Measurements from ENCODE around the gene SPIRE1.

SPIRE1 gene

GRCh38 chr18:12625241-12625640 is 32.7 kb downstream of the SPIRE1 start:
- H3K4me3 ChIP-seq (ENCODE audit: low read depth, low read length): no peak overlapping the region
- TF ChIP-seq, protein P1, sequence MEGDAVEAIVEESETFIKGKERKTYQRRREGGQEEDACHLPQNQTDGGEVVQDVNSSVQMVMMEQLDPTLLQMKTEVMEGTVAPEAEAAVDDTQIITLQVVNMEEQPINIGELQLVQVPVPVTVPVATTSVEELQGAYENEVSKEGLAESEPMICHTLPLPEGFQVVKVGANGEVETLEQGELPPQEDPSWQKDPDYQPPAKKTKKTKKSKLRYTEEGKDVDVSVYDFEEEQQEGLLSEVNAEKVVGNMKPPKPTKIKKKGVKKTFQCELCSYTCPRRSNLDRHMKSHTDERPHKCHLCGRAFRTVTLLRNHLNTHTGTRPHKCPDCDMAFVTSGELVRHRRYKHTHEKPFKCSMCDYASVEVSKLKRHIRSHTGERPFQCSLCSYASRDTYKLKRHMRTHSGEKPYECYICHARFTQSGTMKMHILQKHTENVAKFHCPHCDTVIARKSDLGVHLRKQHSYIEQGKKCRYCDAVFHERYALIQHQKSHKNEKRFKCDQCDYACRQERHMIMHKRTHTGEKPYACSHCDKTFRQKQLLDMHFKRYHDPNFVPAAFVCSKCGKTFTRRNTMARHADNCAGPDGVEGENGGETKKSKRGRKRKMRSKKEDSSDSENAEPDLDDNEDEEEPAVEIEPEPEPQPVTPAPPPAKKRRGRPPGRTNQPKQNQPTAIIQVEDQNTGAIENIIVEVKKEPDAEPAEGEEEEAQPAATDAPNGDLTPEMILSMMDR (IDR thresholded peaks at IDR 0.05; ENCODE audit: control insufficient read depth, extremely low read depth, insufficient read depth): no peak
- no peak for DNase-seq (ENCODE audit: low read depth)

DNA sequence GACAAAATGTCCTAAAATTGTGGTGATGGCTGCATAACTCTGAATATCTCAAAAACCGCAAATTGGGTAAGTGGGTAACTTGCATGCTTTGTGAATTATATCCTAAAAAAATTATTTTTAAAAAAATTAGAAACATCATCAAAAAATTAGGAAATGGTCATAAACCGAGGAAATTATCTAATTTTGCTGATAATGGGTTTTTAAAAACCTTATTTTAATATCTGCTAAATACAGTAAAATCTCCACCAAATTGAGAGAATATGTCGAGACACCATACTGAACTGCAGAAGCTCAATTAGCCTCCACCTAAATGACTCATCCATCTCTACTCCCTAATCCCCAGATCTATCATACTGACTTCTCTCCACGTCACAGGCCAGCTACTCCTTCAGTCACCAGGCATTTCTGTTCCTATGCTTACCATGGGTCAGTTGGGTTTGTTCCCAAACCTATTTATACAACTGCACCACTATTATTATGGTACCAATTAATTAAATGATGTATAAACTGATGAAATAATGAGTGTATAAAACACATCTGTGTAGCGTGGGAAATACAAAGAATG is 36.1 kb downstream of the SPIRE1 start:
- DNase-seq (ENCODE audit: low read depth): no peak
- TF ChIP-seq, protein P1 (IDR thresholded peaks at IDR 0.05; ENCODE audit: control insufficient read depth, extremely low read depth, insufficient read depth): no peak
- H3K4me3 ChIP-seq (ENCODE audit: low read depth, low read length): no peak overlapping the region

GRCh38 chr18:12615748-12616147 is 42.2 kb downstream of the SPIRE1 start:
- no peak overlapping the region for H3K4me3 ChIP-seq (ENCODE audit: low read depth, low read length)
- TF ChIP-seq, protein P1 (IDR thresholded peaks at IDR 0.05; ENCODE audit: control insufficient read depth, extremely low read depth, insufficient read depth): no peak
- DNase-seq (ENCODE audit: low read depth): no peak

GRCh38 chr18:12608301-12608700 is 49.6 kb downstream of the SPIRE1 start:
- TF ChIP-seq, protein P1 (IDR thresholded peaks at IDR 0.05; ENCODE audit: control insufficient read depth, extremely low read depth, insufficient read depth): no peak
- DNase-seq (ENCODE audit: low read depth): no peak
- H3K4me3 ChIP-seq (ENCODE audit: low read depth, low read length): no peak overlapping the region

GRCh38 chr18:12606592-12607315 is 51.2 kb downstream of the SPIRE1 start:
- DNase-seq (ENCODE audit: low read depth): peak; percentile 71
- H3K4me3 ChIP-seq (ENCODE audit: low read depth, low read length): no peak overlapping the region
- TF ChIP-seq, protein P1 (IDR thresholded peaks at IDR 0.05; ENCODE audit: control insufficient read depth, extremely low read depth, insufficient read depth): no peak

DNA sequence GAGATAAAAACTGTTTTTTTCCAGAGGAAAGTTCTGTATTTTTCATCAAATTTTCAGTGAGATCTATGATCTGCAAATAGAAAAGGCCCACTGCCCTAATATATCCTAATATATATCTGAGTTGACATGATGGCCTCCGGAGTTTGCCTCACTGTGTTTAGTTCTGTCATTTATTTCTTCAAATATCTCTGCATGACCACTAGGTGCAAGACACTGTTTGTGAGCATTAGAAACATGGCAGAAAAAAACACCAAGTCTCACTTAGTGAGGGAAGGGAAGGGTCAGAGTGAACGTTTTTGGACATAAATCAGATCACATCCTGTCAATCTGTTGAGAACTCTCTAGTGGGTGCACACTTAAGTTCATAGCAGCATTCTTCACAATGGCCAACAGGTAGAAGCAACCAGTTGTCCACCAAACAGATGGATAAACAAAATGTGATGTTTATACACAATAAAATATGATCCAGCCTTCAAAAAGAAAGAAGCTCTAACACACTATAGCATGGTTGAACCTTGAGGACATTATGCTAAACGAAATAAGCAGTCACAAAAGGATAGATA is 53.4 kb downstream of the SPIRE1 start:
- H3K4me3 ChIP-seq (ENCODE audit: low read depth, low read length): no peak overlapping the region
- no peak for DNase-seq (ENCODE audit: low read depth)
- TF ChIP-seq, protein P1 (IDR thresholded peaks at IDR 0.05; ENCODE audit: control insufficient read depth, extremely low read depth, insufficient read depth): no peak

Measured in LNCaP clone FGC (cell line).